ENCODE data around the gene GANC. TPM values are rescaled to one million over a fixed set of nuclear protein-coding genes. Genes with fewer than 3 reads are reported as not detected.

Gene GANC
- total and polyA plus RNA-seq, 7 donors: 9.0 to 34.1 (median 19.9) TPM

DNA sequence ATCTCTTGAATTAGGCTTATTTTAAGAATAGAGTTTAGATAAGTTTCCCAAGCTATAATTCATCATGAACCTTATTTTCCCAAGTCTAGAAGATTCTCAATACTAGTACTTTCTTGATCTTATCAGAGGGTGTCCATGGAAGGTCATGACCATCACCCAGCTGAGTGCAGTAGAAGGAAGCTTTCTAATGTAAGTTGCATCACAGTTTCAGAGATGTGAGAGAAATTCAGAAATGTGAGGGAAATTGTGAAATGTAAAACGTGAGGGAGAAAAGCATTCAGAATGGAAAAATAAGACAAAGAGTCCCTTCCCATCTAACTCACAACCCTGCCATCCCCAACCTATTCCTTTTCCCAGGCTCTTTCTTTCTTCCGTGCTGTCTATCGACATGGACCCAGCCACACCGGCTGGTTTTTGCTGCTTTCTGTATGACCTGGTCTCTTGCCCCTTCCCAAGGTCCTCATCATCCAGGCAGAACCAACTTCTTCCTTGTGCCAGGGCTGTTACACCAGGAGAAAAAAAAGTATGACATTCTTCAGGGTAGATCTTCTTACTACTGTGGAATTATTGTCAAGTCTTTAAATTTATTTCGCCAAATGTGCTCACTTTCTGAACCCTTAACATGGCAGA lies 93.0 kb downstream of the GANC start:
- H3K27ac ChIP-seq: no peak overlapping the region
- DNase-seq: no peak
- H3K4me1 ChIP-seq: no peaks in the 10 kb centered on the region
- no peaks in the 10 kb centered on the region for H3K36me3 ChIP-seq
- no peak for TF ChIP-seq POLR2AphosphoS5 (IDR thresholded peaks at IDR 0.05)
- no peak for TF ChIP-seq POLR2A (IDR thresholded peaks at IDR 0.05)
- no peak for TF ChIP-seq EP300 (IDR thresholded peaks at IDR 0.05)
- TF ChIP-seq, protein P1, sequence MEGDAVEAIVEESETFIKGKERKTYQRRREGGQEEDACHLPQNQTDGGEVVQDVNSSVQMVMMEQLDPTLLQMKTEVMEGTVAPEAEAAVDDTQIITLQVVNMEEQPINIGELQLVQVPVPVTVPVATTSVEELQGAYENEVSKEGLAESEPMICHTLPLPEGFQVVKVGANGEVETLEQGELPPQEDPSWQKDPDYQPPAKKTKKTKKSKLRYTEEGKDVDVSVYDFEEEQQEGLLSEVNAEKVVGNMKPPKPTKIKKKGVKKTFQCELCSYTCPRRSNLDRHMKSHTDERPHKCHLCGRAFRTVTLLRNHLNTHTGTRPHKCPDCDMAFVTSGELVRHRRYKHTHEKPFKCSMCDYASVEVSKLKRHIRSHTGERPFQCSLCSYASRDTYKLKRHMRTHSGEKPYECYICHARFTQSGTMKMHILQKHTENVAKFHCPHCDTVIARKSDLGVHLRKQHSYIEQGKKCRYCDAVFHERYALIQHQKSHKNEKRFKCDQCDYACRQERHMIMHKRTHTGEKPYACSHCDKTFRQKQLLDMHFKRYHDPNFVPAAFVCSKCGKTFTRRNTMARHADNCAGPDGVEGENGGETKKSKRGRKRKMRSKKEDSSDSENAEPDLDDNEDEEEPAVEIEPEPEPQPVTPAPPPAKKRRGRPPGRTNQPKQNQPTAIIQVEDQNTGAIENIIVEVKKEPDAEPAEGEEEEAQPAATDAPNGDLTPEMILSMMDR (IDR thresholded peaks at IDR 0.05): no peak
- no peaks in the 10 kb centered on the region for H3K27me3 ChIP-seq
- H3K4me3 ChIP-seq: no peak overlapping the region
- no peaks in the 10 kb centered on the region for H3K9me3 ChIP-seq
- WGBS, 2 donors: 92 to 94% methylated on average over 5 of the region's 5 CpGs
- intact Hi-C loops (cut with DNase I): no loop called here

DNA sequence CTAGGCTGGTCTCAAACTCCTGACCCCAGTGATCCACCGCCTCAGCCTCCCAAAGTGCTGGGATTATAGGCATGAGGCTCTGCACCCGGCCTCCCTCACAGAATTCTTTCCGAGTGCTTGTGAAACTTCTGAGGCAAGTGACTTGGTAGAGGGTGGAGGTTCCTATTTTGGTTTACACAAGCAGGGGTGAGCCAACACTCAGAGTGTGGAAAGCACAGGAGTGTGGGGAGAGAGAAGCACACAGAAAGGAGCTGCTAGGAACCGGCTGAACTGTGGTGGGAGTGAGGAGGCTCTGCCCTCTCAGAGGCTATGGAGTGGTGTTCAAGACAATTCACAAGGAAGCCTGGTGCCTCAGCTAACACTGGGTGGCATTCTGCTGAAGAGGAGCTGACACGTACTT lies 94.0 kb downstream of the GANC start:
- Histone ChIP-seq H3K4me1 (no peaks in the 10 kb centered on the region), H3K4me3 (no peak overlapping the region), H3K36me3 (no peaks in the 10 kb centered on the region), H3K27me3 (no peaks in the 10 kb centered on the region), H3K9me3 (no peaks in the 10 kb centered on the region), H3K27ac (no peak overlapping the region)
- WGBS, 2 donors: 80 to 86% methylated on average over 5 of the region's 5 CpGs
- intact Hi-C loops (cut with DNase I): no loop called here
- TF ChIP-seq, protein P1 (IDR thresholded peaks at IDR 0.05): no peak
- TF ChIP-seq POLR2A (IDR thresholded peaks at IDR 0.05): no peak
- no peak for TF ChIP-seq EP300 (IDR thresholded peaks at IDR 0.05)
- TF ChIP-seq POLR2AphosphoS5 (IDR thresholded peaks at IDR 0.05): no peak
- no peak for DNase-seq

DNA sequence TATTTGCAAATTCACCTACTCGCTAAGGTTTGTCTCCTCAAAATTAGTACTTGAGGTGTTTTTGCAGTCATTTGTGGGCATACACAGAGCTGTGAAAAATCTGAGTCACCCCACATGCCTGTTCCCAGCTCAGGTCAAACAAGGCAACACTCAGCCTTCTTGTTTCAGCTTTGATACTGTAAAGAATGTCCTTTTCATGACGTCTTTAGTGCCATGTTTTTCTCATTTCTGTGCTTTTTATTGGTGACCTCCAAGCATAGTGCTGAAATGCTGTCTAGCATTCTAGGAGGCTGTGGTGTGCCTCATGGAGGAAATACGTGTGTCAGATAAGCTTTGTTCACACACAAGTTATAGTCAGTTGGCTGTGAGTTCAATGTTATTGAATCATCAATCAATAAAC lies 95.1 kb downstream of the GANC start:
- Histone ChIP-seq H3K9me3 (no peaks in the 10 kb centered on the region), H3K27ac (no peak overlapping the region), H3K36me3 (no peaks in the 10 kb centered on the region), H3K27me3 (no peaks in the 10 kb centered on the region), H3K4me1 (no peaks in the 10 kb centered on the region), H3K4me3 (no peak overlapping the region)
- no peak for DNase-seq
- 89 to 92% methylated on average over 3 of the region's 3 CpGs for WGBS, 2 donors
- TF ChIP-seq, protein P1 (IDR thresholded peaks at IDR 0.05): no peak
- no peak for TF ChIP-seq POLR2A (IDR thresholded peaks at IDR 0.05)
- intact Hi-C loops (cut with DNase I): no loop called here

DNA sequence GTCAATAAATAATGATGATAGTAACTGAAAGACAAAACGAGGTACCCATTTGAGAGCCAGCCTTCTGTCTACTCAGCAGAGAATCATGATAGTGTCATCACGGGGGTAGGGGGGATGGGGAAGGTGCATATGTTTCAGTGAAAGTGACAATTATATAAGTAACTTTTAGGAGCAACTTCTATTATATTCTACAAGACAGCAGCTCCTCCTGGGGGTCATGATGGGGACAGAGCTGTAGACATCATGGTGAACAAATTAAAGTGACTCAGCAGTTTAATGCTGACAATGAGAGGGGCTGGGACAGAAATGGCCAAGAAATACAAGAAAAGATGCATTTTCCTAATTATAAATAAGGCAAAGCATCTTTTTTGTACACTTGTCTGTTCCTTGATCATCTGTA lies 98.1 kb downstream of the GANC start:
- intact Hi-C loops (cut with DNase I): no loop called here
- TF ChIP-seq POLR2A (IDR thresholded peaks at IDR 0.05) (no peak), POLR2AphosphoS5 (IDR thresholded peaks at IDR 0.05) (no peak), EP300 (IDR thresholded peaks at IDR 0.05) (no peak)
- TF ChIP-seq, protein P1 (IDR thresholded peaks at IDR 0.05): no peak
- Histone ChIP-seq H3K4me1 (no peaks in the 10 kb centered on the region), H3K9me3 (no peaks in the 10 kb centered on the region), H3K27me3 (no peaks in the 10 kb centered on the region), H3K4me3 (no peak overlapping the region), H3K36me3 (no peaks in the 10 kb centered on the region), H3K27ac (no peak overlapping the region)
- DNase-seq: no peak
- 64 to 81% methylated on average over 2 of the region's 2 CpGs for WGBS, 2 donors

DNA sequence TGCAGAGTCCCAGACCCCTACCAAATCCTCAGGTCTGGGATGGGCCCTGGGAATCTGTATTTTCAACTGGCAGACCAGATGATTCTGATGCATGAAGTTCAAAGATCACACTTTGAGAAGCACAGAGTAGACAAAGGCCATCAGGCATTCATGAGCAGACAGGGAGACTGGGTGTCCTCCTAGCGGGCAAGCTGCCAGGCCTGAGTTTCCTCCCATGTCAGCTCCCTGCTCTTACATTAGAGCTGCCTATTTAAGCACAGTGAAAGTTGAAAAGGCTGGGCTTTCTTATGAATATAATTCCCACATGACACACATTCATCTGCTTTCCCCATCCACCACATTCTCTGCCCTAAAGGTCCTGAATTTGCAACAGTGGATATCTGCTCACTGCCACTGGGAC lies 100.3 kb downstream of the GANC start:
- no peaks in the 10 kb centered on the region for H3K36me3 ChIP-seq
- 91 to 96% methylated on average over 1 of the region's 1 CpG for WGBS, 2 donors
- H3K9me3 ChIP-seq: peaks cover 0 to 2% (median 0%) of the 10 kb centered on the region in 4 donors
- H3K4me3 ChIP-seq: no peak overlapping the region
- no peak overlapping the region for H3K27ac ChIP-seq
- H3K27me3 ChIP-seq: no peaks in the 10 kb centered on the region
- TF ChIP-seq POLR2AphosphoS5 (IDR thresholded peaks at IDR 0.05) (no peak), EP300 (IDR thresholded peaks at IDR 0.05) (no peak), POLR2A (IDR thresholded peaks at IDR 0.05) (no peak)
- TF ChIP-seq, protein P1 (IDR thresholded peaks at IDR 0.05): no peak
- intact Hi-C loops (cut with DNase I): no loop called here
- DNase-seq: no peak
- H3K4me1 ChIP-seq: no peaks in the 10 kb centered on the region
